SH-SY5Y (cell line): ENCODE data around the gene RPL39L.

Source experiments
- GATA2 ChIP-seq: IDR thresholded peaks from 2 replicates; pipeline ENCODE4 v1.6.1; 2011; ENCODE audit warnings: mild to moderate bottlenecking, low read depth, low read length
- GATA3 ChIP-seq: IDR thresholded peaks from 2 replicates; pipeline ENCODE4 v1.6.1; 2011; ENCODE audit warnings: low read depth, mild to moderate bottlenecking, low read length, moderate library complexity

Gene RPL39L

DNA sequence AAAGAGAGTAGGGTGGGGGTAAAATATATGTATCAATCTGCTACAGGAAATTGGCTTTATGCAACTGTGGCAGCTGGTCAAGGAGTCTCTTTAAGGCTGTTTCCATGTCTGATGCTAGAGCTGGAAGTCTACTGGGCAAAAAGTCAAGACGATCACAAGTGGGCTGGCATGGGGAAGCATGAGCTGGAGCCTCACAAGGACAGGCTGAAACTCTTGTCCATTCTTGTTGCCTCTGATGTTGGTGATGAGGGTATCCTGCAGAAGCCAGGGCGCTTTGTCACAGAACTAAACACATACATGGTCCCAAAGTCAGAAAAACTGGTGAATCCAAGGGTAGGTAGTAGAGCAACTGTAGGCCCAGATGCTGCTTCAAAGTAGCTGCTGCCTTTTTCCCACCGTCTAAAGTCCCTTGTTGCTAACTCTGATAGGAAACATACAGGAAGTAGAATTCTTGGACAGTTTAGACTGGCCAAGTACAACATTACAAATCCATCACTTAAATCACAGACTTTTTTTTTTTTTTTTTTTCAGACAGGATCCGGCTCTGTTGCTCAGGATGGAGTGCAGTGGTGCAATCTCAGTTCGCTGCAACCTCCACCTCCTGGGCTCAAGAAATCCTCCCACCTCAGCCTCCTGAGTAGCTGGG lies 54.2 kb downstream of the RPL39L start:
- TF ChIP-seq GATA3 (no peak), GATA2 (no peak)

GRCh38 chr3:187084580-187084979 lies 54.7 kb downstream of the RPL39L start:
- TF ChIP-seq GATA2, result no peak
- TF ChIP-seq GATA3, result no peak

DNA sequence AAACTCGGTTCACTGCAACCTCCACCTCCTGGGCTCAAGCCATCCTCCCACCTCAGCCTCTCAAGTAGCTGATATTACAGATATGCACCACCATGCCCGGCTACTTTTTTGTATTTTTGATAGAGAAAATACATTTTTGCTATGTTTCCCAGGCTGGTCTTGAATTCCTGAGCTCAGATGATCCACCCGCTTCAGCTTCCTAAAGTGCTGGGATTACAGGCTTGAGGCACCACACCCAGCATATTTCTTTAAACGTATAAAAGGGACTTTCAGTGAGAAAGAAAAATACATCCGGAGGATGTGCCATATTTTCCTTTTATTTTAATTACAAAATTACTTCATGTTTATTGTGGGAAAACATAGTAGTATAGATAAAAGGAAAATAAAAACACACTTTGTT lies 55.2 kb downstream of the RPL39L start:
- TF ChIP-seq GATA2, result no peak
- no peak for TF ChIP-seq GATA3

DNA sequence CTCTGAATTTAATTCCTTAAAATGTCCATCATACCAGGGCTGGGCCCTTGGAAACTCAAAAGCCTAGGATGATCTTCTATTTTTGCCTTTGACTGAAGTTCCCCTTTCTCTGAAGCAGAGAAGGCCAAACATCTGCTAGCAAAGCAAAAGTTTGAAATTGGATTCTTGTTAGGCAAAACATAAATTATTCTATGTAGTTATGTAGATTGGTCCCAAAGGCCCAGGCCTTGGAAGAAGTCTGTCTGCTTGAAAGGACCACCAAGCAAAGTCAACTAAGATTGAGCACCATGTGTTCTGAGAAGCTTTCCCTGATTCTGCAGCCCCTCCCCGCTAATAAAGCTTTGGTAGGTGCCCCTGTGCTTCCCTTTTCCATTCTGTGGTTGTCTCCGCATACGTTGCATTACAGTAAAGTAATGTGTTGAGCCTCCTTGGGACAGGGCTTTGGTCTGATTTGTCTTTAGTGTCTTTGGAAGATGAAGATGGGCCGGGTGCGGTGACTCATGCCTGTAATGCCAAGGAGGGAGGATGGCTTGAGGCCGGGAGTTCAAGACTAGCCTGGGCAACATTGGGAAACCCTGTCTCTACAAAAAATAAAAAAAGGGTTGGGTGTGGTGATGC lies 56.4 kb downstream of the RPL39L start:
- TF ChIP-seq GATA3 (no peak), GATA2 (no peak)

DNA sequence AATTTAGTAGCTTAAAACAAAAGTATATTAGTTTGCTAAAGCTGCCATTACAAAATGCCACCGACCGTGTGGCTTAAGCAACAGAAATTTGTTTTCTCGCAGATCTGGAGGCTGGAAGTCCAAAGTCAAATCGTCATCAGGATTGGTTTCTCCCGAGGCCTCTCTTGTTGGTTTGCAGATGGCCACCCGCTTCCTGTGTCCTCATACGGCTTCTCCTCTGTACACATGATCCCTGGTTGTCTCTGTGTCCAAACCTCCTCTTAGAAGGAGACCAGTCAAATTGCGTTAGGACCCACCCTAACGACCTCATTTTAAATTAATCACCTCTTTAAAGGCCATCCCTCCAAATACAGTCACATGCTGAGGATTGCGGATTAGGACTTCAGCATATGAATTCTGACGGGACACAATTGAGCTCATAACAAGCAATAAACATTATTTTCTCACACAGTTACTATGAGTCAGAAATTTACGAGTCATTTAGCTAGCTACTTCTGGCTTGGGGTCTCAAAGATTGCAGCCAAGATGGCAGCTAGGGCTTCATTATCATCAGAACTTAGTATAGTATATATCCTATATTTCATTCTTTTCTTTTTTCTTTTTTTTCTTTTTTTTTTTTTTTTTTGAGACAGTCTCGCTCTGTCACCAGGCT lies 58.4 kb downstream of the RPL39L start:
- TF ChIP-seq GATA2 (no peak), GATA3 (no peak)

DNA sequence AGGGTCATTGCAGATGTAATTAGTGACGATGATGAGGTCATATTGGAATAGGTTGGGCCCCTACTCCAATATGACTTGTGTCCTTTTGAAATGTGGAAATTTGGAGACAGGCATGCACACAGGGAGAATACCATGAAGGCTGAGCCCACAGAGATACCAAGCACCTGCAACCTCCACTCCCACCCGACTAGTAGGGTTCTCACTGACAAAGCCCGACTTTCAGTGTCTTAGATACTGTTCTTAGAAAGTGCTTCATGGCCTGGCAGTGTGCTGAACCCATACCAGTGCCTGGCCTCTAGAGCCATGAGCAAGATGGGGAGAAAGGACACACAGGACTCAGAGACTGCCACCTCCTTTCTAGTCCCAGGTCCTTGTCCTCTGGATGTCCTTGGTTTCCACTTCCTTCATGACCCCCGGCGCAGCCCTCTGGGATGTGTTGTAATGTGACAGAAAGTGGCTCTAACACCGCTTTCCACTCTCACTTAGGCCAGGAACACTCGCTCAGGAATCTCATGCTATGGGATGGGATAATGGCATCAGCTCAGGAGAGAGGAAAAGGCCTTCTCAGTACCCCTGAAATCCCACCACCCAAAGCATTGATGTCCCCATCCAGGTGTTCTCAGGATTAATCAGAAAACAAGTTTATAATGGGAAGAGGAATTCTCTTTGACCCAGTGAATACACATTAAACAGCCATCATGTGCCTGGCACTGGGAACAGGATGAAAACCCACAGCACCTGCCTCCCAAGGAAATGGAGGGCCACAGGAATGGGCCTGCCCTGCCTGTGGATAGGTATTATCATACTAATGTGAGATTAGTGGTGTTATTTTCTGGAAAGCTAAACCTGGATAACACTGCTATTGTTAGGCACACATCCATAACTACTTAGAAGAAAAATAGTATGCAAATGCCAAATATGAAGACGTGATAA lies 59.9 kb downstream of the RPL39L start:
- TF ChIP-seq GATA2 (no peak), GATA3 (no peak)

- TF ChIP-seq GATA3, result no peak
- no peak for TF ChIP-seq GATA2
These were observed 61.8 kb downstream of the RPL39L start for GRCh38 chr3:187077537-187077936.

DNA sequence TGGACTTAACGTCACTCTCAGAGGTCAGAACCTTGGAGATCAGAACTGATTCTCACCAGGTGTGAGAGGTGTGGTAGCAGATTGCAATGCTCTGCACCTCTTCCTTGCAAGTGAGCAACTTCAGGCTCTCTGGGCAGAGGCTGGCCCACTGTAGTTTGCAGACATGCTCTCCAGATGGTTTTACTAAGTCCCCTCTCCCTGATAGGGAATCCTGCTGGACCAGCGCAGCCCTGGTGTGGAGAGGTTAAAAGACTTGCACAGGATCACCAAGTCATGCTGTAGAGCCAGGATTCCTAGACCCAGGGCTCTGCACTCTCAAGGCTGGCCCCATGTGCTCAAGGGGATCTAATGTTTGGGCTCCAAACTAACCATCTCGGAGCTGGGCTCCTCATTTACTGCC lies 62.2 kb downstream of the RPL39L start:
- TF ChIP-seq GATA2 (no peak), GATA3 (no peak)

GRCh38 chr3:187076297-187076696 lies 63.0 kb downstream of the RPL39L start:
- TF ChIP-seq GATA2 (no peak), GATA3 (no peak)

DNA sequence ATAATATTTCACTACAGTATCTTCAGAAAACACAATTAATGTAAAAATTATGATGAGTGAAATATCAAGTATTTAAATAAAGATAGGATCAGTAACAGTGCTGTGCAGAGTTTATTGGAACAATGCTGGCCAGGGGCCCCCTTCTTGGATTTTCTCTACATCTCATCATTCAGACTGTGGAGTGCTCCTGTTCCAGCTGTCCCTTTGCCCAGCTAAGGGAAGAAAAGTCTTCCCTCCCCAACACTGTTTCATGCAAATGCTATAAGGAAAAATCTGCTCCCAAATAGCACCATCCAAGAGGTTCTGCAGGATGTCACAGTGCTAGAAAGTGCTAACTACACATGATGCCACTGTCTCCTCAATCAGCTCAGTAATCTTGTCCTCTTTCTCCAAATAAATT lies 64.5 kb downstream of the RPL39L start:
- TF ChIP-seq GATA2 (no peak), GATA3 (no peak)

- TF ChIP-seq GATA3, result no peak
- no peak for TF ChIP-seq GATA2
These were observed 65.7 kb downstream of the RPL39L start for GRCh38 chr3:187073581-187074098.

DNA sequence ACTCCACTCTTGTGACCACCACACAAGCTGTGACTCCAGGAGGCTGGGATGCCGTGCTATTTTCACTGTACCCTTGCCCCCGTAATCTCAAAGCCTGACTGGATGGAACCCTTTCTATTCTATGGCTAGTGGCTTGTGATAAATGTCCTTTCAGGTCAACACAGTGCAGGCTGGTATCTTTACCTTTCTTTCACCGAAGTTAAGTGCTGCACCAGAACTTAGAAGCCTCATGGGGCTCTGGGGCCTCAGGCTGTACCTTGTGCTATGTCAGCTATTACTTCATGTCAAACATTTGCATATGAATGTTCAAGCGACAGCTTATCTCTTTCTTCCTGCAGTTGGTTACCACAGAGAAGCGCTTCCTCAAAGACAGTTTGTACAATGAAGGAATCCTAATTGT lies 66.8 kb downstream of the RPL39L start:
- TF ChIP-seq GATA3 (no peak), GATA2 (no peak)

GRCh38 chr3:187072102-187072501 lies 67.2 kb downstream of the RPL39L start:
- no peak for TF ChIP-seq GATA2
- no peak for TF ChIP-seq GATA3
